SU-DHL-6 (cell line): ENCODE results near the gene GSK3A.

ENCODE experiments used
- H2AFZ ChIP-seq: fragments of 200-600 bp; sonication (generic); 2 replicates; pipeline ENCODE4 v1.6.1; 2014; ENCODE audit warnings: low read depth, mild to moderate bottlenecking, moderate library complexity, mixed read lengths, antibody characterized with exemption, low read length; ENCODE audit not compliant: severe bottlenecking
- H3F3A ChIP-seq: fragments of 200-600 bp; shearing (Covaris generic); 2 replicates; pipeline ENCODE4 v1.6.0; 2016; ENCODE audit warnings: antibody characterized with exemption, mild to moderate bottlenecking; ENCODE audit not compliant: insufficient read depth
- H3K27ac ChIP-seq: fragments of 200-600 bp; sonication (generic); 2 replicates; pipeline ENCODE4 v1.5.1; 2016; ENCODE audit warnings: low read depth, mild to moderate bottlenecking, low read length, moderate library complexity, mixed read lengths
- H3K27me3 ChIP-seq: fragments of 200-600 bp; sonication (generic), shearing (Covaris generic); 2 replicates; pipeline ENCODE4 v1.6.0; 2014; ENCODE audit warnings: mild to moderate bottlenecking, low read length
- H3K36me3 ChIP-seq: fragments of 200-600 bp; sonication (generic); 2 replicates; pipeline ENCODE4 v1.6.1; 2014; ENCODE audit warnings: mild to moderate bottlenecking, low read length, mixed read lengths
- H3K4me2 ChIP-seq: fragments of 300-600, 200-600 bp; shearing (Covaris generic), sonication (generic); 2 replicates; pipeline ENCODE4 v1.6.0; 2014; ENCODE audit warnings: low read length, low read depth, mild to moderate bottlenecking; ENCODE audit not compliant: poor library complexity, severe bottlenecking
- H3K4me3 ChIP-seq: fragments of 200-600 bp; sonication (generic); 2 replicates; pipeline ENCODE4 v1.5.1; 2014; ENCODE audit warnings: antibody characterized with exemption, low read length, mild to moderate bottlenecking, mixed read lengths; ENCODE audit not compliant: insufficient read depth, poor library complexity, severe bottlenecking
- H3K79me2 ChIP-seq: fragments of 200-600 bp; sonication (generic); 2 replicates; pipeline ENCODE4 v1.6.1; 2014; ENCODE audit warnings: mild to moderate bottlenecking, low read length, moderate library complexity; ENCODE audit not compliant: insufficient read depth
- H3K9ac ChIP-seq: fragments of 200-600 bp; sonication (generic); 2 replicates; pipeline ENCODE4 v1.7.0; 2014; ENCODE audit warnings: mild to moderate bottlenecking, low read length
- H3K9me2 ChIP-seq: fragments of 200-600 bp; sonication (generic); replicated peaks from 2 replicates; pipeline ENCODE4 v1.6.1; 2014; ENCODE audit warnings: low read length; ENCODE audit not compliant: insufficient read depth
- H3K9me3 ChIP-seq: fragments of 200-600 bp; sonication (generic); 2 replicates; pipeline ENCODE4 v1.6.1; 2014; ENCODE audit warnings: low read length, mixed read lengths; ENCODE audit not compliant: insufficient read depth
- H4K20me1 ChIP-seq: fragments of 200-600 bp; sonication (generic); 2 replicates; pipeline ENCODE4 v1.6.1; 2014; ENCODE audit warnings: low read depth, mild to moderate bottlenecking, antibody characterized with exemption, low read length, moderate library complexity, mixed read lengths
- CTCF ChIP-seq: fragments of 200-600 bp; sonication (generic); IDR thresholded peaks from one replicate; pipeline ENCODE4 v1.5.1; 2017; ENCODE audit warnings: antibody characterized with exemption, mild to moderate bottlenecking, low read length, moderate library complexity; ENCODE audit not compliant: insufficient read depth, poor library complexity, severe bottlenecking
- EZH2phosphoT487 ChIP-seq: fragments of 200-600 bp; sonication (generic), shearing (Covaris generic); conservative IDR thresholded peaks from 2 replicates; pipeline ENCODE4 v1.6.1; 2018; ENCODE audit warnings: mild to moderate bottlenecking, antibody characterized with exemption, low read length, moderate library complexity, mixed read lengths

Gene GSK3A

GRCh38 chr19:42290136-42290522, 47.7 kb upstream of the GSK3A start:
- Histone ChIP-seq H4K20me1 (no peaks in the 10 kb centered on the region), H3K4me2 (no peak overlapping the region), H3K9me2 (no peaks in the 10 kb centered on the region), H2AFZ (no peak overlapping the region), H3K27ac (no peak overlapping the region), H3K9ac (no peak overlapping the region), H3F3A (peaks cover under 1% of the 10 kb centered on the region; the same call in 1 of the 2 replicates), H3K4me3 (no peak overlapping the region), H3K36me3 (no peaks in the 10 kb centered on the region), H3K27me3 (no peaks in the 10 kb centered on the region), H3K79me2 (peaks cover 8% of the 10 kb centered on the region; the same call in 1 of the 2 replicates), H3K9me3 (no peaks in the 10 kb centered on the region)
- no peak for TF ChIP-seq EZH2phosphoT487
- no peak for TF ChIP-seq CTCF

- TF ChIP-seq EZH2phosphoT487, result no peak
- TF ChIP-seq CTCF, result no peak
- H2AFZ ChIP-seq, result no peak overlapping the region
- H4K20me1 ChIP-seq, result no peaks in the 10 kb centered on the region
- no peak overlapping the region for H3K4me3 ChIP-seq
- no peaks in the 10 kb centered on the region for H3F3A ChIP-seq
- H3K79me2 ChIP-seq, result peaks cover 14% of the 10 kb centered on the region; the same call in 1 of the 2 replicates
- no peak overlapping the region for H3K9ac ChIP-seq
- no peak overlapping the region for H3K27ac ChIP-seq
- H3K9me2 ChIP-seq, result no peaks in the 10 kb centered on the region
- H3K36me3 ChIP-seq, result no peaks in the 10 kb centered on the region
- H3K27me3 ChIP-seq, result no peaks in the 10 kb centered on the region
- no peaks in the 10 kb centered on the region for H3K9me3 ChIP-seq
- H3K4me2 ChIP-seq, result no peak overlapping the region
Observed at GRCh38 chr19:42289556-42290041, 47.2 kb upstream of the GSK3A start.

GRCh38 chr19:42288881-42289555, 46.6 kb upstream of the GSK3A start:
- Histone ChIP-seq H3K9me2 (no peaks in the 10 kb centered on the region), H3F3A (no peaks in the 10 kb centered on the region), H3K79me2 (peaks cover 15% of the 10 kb centered on the region; the same call in 1 of the 2 replicates), H3K27ac (no peak overlapping the region), H4K20me1 (no peaks in the 10 kb centered on the region), H3K9ac (no peak overlapping the region), H3K4me3 (no peak overlapping the region), H3K9me3 (no peaks in the 10 kb centered on the region), H2AFZ (no peak overlapping the region), H3K27me3 (no peaks in the 10 kb centered on the region), H3K4me2 (no peak overlapping the region), H3K36me3 (no peaks in the 10 kb centered on the region)
- TF ChIP-seq CTCF (no peak), EZH2phosphoT487 (no peak)
